ENCODE measurements around the gene ABTB2.
A peak's percentile ranks its signal among the peaks of the same experiment; 100 is the strongest.

Gene ABTB2

DNA sequence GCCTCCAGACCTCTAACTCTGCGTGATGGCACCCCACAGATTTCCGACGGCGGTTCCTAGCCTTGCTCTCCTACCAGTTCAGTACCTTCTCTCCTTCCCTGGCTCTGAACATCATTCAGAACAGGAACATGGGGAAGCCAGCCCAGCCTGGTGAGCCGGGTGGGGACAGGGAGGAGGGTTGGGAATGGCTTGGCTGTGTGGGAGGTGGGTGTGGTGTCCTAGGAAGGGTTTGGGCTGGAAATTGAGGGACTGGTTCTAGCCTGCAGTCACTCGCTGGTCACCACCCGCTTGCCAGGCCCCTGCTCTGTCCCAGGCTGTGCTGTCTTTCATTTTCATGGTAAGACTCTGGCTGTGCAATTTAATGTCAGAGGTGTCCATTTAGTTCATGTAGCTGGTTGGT, 218.5 kb downstream of the ABTB2 start:
- DNase-seq: no peak

DNA sequence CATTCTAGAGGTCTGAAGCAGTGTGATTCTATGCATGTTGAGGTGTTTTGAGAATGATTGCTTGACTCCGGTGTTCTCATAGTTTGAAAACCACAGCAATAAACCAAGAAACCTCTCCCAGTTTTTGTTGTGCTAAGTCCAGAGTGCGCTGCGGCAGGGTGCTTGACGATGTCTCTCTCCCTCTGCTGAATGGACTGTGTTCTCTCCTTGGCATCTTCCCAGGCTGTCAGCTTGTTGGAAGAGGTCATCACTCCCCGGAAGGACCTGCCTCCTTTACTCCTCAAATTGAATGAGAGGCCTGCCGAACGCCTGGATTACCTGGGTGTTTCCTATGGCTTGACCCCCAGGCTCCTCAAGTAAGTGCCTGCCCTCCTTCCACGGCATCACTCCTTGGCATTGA, 221.4 kb downstream of the ABTB2 start:
- DNase-seq: no peak

GRCh38 chr11:34135439-34135838, 222.4 kb downstream of the ABTB2 start:
- no peak for DNase-seq

DNA sequence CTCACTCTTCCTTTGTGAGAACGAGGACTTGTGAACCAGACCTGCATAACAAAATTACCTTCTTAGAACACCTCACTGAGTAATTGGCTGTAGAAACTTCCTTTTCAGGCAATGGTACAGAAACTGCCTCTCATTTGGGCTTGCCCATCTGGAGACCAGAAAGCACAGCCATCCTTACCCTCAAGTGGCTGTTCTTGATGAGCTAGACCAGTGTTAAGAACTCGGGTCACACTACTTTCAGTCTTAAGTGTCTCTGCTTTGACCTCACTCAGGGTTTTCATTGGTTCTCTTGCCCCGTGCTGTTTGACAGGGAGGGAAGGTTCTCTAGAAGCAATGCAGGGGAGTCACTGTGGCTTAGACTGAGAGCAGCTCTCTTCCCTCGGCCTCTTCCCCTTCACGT, 223.0 kb downstream of the ABTB2 start:
- DNase-seq: no peak

DNA sequence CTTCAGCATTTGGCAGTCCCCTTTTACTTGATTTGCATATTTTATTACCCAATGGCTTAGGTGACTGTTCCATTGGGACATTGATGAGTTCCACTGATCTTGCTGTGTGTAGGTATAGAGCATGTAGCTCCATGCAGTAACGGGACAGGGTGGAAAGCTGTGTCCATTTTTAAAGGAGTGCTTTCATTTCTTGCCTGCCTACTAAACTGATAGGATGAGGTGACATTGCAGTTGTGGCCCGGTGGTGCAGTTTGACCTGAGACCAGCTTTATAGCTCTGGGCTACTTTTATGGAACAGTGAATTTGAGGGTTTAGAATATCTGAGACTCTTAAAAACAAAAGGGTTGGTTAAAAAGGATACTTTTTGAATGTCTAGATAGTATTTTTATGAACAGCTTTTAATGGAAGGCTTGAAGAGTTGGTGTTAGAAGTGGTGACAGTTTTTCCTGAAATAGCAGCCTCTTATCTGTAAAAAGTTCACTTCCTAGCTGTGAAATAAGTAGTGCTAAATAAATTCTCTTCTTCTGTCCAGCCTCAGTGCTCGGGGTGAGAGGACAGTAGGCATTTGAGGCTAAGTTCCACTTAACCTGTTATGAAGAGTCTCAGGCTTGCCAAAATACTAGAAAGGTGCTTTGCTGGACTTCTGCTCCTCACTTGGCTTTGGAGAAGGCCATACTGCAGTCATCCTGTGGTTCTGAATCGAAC, 225.4 kb downstream of the ABTB2 start:
- no peak for DNase-seq

GRCh38 chr11:34128824-34129223, 229.0 kb downstream of the ABTB2 start:
- DNase-seq: no peak

DNA sequence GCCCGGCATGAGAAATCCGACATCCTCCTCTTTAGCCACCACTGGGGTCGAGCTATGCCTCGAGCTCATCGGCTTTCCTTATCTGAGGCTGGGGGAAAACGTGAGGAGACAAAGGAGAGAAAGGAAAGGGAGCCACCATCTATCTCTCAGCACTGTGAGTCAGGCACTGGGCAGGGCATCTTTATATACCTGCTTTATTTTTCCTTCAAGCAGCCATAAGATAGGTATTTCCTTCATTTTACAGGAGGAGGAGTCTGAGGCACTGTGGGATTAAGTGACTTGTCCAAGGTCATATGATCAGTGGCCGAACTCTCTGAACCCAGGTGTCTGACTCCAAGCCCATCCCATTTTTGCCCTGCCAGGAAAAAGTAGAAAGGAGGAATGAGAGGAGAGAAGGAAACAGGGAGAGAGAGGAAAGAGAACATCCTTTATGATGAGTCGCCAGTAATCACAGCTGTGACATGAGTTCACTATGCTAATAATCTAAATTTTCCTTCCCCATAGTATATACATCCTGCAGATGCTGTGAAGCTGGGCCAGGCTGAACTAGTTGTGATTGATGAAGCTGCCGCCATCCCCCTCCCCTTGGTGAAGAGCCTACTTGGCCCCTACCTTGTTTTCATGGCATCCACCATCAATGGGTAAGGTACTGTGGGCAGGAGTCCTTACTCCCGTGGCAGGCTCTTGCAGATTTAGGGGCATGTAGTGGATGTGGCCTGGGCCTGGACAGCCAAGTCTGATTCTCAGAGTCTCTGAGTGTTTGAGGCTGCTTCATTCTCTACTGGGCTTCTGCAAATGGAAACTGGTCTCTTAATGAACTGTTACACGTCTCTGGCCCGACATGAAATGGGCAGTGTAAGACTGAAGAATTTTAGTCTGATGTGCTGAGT, 230.6 kb downstream of the ABTB2 start:
- DNase-seq: no peak

DNA sequence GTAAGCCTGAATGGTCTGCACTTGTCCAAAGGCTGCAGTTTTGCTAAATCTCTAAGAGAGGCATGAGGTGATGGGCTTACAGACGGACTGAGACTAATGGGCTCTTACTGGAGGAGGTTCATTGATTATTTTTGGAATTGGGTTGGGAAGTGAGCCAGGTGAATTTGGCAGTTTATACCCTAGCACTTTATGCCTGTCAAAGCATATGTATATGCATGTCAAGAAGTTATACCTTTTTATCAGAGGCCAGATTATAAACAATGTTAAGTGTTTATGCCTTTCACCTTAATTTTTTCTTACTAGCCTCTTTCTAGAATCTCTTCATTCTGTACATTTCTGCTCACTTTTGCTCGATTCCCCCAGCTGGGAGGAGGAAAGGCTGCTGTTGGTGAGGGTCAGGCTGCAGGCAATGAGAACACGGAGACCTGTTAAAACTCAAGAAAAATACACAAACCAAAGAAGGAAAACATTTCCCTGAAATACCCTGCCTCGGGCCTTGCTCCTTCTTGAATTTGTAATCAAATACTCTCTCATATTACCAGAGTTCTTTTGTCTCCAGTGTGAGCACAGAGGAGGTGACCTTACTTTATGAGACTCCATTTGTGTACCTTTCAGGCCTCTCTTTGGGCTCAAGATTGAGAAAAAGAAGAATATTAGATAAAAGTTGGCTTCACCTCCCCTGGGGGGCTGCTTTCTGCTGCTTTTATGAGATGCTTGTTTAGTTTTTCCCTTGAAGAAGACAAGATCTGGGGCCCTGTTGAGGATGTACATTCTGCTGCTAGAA, 232.7 kb downstream of the ABTB2 start:
- no peak for DNase-seq

- DNase-seq: no peak
Observed at GRCh38 chr11:34120651-34121050, 237.2 kb downstream of the ABTB2 start.

GRCh38 chr11:34114471-34114870, 243.3 kb downstream of the ABTB2 start:
- DNase-seq: no peak

- no peak for DNase-seq
Observed at GRCh38 chr11:34114014-34114413, 243.8 kb downstream of the ABTB2 start.

DNA sequence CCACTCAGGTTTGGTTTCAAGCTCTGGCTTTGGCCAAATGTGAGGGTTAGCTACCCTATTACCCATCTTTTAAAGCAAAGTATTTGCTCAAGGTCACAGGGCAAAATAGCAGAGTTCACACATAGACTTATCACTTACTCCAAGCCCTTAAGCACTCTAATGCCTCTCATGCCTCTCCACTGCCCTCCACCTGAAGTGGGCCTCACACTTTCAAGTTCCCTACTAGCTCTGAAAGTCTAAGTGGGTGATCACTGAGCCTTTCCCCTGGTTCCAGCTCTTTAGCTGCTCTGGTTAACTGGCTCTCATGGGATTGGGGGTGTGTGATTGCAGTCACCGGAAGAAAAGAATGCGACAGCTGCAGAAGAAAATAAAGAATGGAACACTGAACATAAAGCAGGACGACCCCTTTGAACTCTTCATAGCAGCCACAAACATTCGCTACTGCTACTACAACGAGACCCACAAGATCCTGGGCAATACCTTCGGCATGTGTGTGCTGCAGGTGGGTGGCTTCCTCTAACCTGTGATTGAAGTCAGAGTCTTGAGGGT, 246.0 kb downstream of the ABTB2 start:
- DNase-seq: no peak

GRCh38 chr11:34105957-34106504, 251.8 kb downstream of the ABTB2 start:
- DNase-seq: no peak

- DNase-seq: peak; percentile 97
Observed at GRCh38 chr11:34105079-34105956, 252.5 kb downstream of the ABTB2 start, which contains the start of gene NAT10. Gene NAT10, plus strand, starts transcription at chr11:34105629. Its CDS starts 2,597 bp downstream, at chr11:34108226.

- DNase-seq: no peak
Observed at GRCh38 chr11:34104680-34105078, 253.1 kb downstream of the ABTB2 start.

Measured in activated naive CD4-positive, alpha-beta T cell treated with Interleukin-2 at 50 U/mL for 16 hours (primary cell).